ENCODE data around the gene SCAMP4. TPM values are rescaled to one million over a fixed set of nuclear protein-coding genes. Genes with fewer than 3 reads are reported as not detected.

Gene SCAMP4
- total and polyA plus RNA-seq, 2 experiments from 2014 or later, result 39.4 to 106 TPM

- ATAC-seq, result no peak
- Histone ChIP-seq H3K27ac (ENCODE audit: low read depth) (no peak overlapping the region), H3K4me3 (no peak overlapping the region), H3K4me2 (no peak overlapping the region), H3F3A (replicated peaks; ENCODE audit: low read depth) (no peaks in the 10 kb centered on the region), H3K4me1 (ENCODE audit: insufficient read depth) (no peaks in the 10 kb centered on the region), H3K9me2 (ENCODE audit: insufficient read depth) (no peaks in the 10 kb centered on the region), H4K20me1 (replicated peaks; ENCODE audit: insufficient read depth) (peaks cover 4% of the 10 kb centered on the region; the same call in 1 of the 2 replicates), H3K79me2 (replicated peaks; ENCODE audit: insufficient read depth) (peaks cover 43% of the 10 kb centered on the region), H2AFZ (no peak overlapping the region), H3K36me3 (ENCODE audit: insufficient read depth) (no peaks in the 10 kb centered on the region), H3K27me3 (ENCODE audit: insufficient read depth) (no peaks in the 10 kb centered on the region)
- Mint-ChIP-seq H3K27me3 (ENCODE audit: insufficient read depth, low read depth, poor library complexity) (peaks cover 5% of the 10 kb centered on the region), H3K27ac (no peak overlapping the region), H3K4me1 (no peaks in the 10 kb centered on the region), H3K4me3 (no peak overlapping the region), H3K9me3 (no peaks in the 10 kb centered on the region), H3K36me3 (ENCODE audit: low read depth) (peaks cover 24% of the 10 kb centered on the region)
- DNase-seq (ENCODE audit: low spot score), result no peak
- TF ChIP-seq ZNF331 (CRISPR knock-in tag; IDR thresholded peaks at IDR 0.05; ENCODE audit: low read depth) (no peak), POLR2AphosphoS5 (IDR thresholded peaks at IDR 0.05; ENCODE audit: low read depth) (no peak), NANOG (IDR thresholded peaks at IDR 0.05; ENCODE audit: borderline replicate concordance) (no peak), EZH2phosphoT487 (IDR thresholded peaks at IDR 0.05; ENCODE audit: unreplicated experiment) (no peak), STAT1 (IDR thresholded peaks at IDR 0.05; ENCODE audit: unreplicated experiment) (no peak), CREB1 (CRISPR knock-in tag; IDR thresholded peaks at IDR 0.05; ENCODE audit: low read depth) (no peak), CTCF (conservative IDR thresholded peaks at IDR 0.05; ENCODE audit: low read depth in 2 of 2) (no peak), EZH2 (IDR thresholded peaks at IDR 0.05; ENCODE audit: low read depth, unreplicated experiment) (no peak), ETS1 (IDR thresholded peaks at IDR 0.05) (no peak), ZNF462 (CRISPR knock-in tag; IDR thresholded peaks at IDR 0.05) (no peak), REST (IDR thresholded peaks at IDR 0.05; ENCODE audit: unreplicated experiment) (no peak)
These were observed 8.8 kb downstream of the SCAMP4 start for GRCh38 chr19:1913781-1914577.

Data from GM23338 (cell line).